ENCODE measurements around the gene SWT1. TPM values are rescaled to one million over a fixed set of nuclear protein-coding genes. Genes with fewer than 3 reads are reported as not detected.
"Not testable (repeated sequence)": the region's sequence is repeated elsewhere in the genome, so short reads cannot be mapped to it uniquely, and the experiment has no call there.

Gene SWT1
- total RNA-seq, 2 experiments from 2014 or later: 3.0 to 3.3 TPM

- no peak overlapping the region for H3K27ac Mint-ChIP-seq
- intact Hi-C loops (cut with DNase I, micrococcal nuclease): no loop called here
- no peaks in the 10 kb centered on the region for H3K36me3 Mint-ChIP-seq (ENCODE audit: low read depth)
- DNase-seq: no peak
- POLR2A ChIA-PET: no interaction called here
- no peaks in the 10 kb centered on the region for H3K27me3 Mint-ChIP-seq
- CTCF ChIA-PET: interaction anchor here (0.6 to 0.8 kb wide), 2 partner anchors 13 to 1030 kb away, joined by 3 read pairs; no protein-coding TSS in a partner anchor
- no peak for ATAC-seq
- no peak overlapping the region for H3K4me3 Mint-ChIP-seq
- no peaks in the 10 kb centered on the region for H3K9me3 Mint-ChIP-seq (ENCODE audit: low read depth)
- H3K4me1 Mint-ChIP-seq: peaks cover 17% of the 10 kb centered on the region
Measured at GRCh38 chr1:185245466-185245865, 88.5 kb downstream of the SWT1 start.

- no peaks in the 10 kb centered on the region for H3K9me3 Mint-ChIP-seq (ENCODE audit: low read depth)
- ATAC-seq: no peak
- H3K27me3 Mint-ChIP-seq: no peaks in the 10 kb centered on the region
- POLR2A ChIA-PET: no interaction called here
- CTCF ChIA-PET: interaction anchor here (0.8 to 1.7 kb wide), 3 partner anchors 9 to 16 kb away, joined by 3 to 6 read pairs (median 4); no protein-coding TSS in a partner anchor
- intact Hi-C loops (cut with DNase I, micrococcal nuclease): no loop called here
- no peak overlapping the region for H3K27ac Mint-ChIP-seq
- no peaks in the 10 kb centered on the region for H3K36me3 Mint-ChIP-seq (ENCODE audit: low read depth)
- peaks cover 3% of the 10 kb centered on the region for H3K4me1 Mint-ChIP-seq
- H3K4me3 Mint-ChIP-seq: no peak overlapping the region
- DNase-seq: no peak
Measured at GRCh38 chr1:185249563-185249962, 92.6 kb downstream of the SWT1 start.

- CTCF ChIA-PET: interaction anchor here (0.8 to 1.7 kb wide), 4 partner anchors 10 to 346 kb away, joined by 3 to 6 read pairs (median 4); no protein-coding TSS in a partner anchor
- peaks cover 1% of the 10 kb centered on the region for H3K9me3 Mint-ChIP-seq (ENCODE audit: low read depth)
- no peaks in the 10 kb centered on the region for H3K27me3 Mint-ChIP-seq
- ATAC-seq (no peak), DNase-seq (no peak)
- POLR2A ChIA-PET: no interaction called here
- peaks cover 1% of the 10 kb centered on the region for H3K36me3 Mint-ChIP-seq (ENCODE audit: low read depth)
- H3K4me3 Mint-ChIP-seq: no peak overlapping the region
- no peak overlapping the region for H3K27ac Mint-ChIP-seq
- intact Hi-C loops (cut with DNase I, micrococcal nuclease): no loop called here
- H3K4me1 Mint-ChIP-seq: peaks cover 3% of the 10 kb centered on the region
Measured at GRCh38 chr1:185250063-185250462, 93.1 kb downstream of the SWT1 start.

GRCh38 chr1:185251928-185252327, 95.0 kb downstream of the SWT1 start:
- H3K9me3 Mint-ChIP-seq (ENCODE audit: low read depth); H3K27me3 Mint-ChIP-seq; intact Hi-C loops (cut with DNase I, micrococcal nuclease); DNase-seq; CTCF ChIA-PET; H3K27ac Mint-ChIP-seq; H3K4me3 Mint-ChIP-seq; POLR2A ChIA-PET; H3K4me1 Mint-ChIP-seq; ATAC-seq; H3K36me3 Mint-ChIP-seq (ENCODE audit: low read depth): not testable (repeated sequence)

GRCh38 chr1:185252404-185252803, 95.4 kb downstream of the SWT1 start:
- DNase-seq; POLR2A ChIA-PET; CTCF ChIA-PET; H3K36me3 Mint-ChIP-seq (ENCODE audit: low read depth); H3K4me3 Mint-ChIP-seq; intact Hi-C loops (cut with DNase I, micrococcal nuclease); H3K27ac Mint-ChIP-seq; H3K27me3 Mint-ChIP-seq; ATAC-seq; H3K4me1 Mint-ChIP-seq; H3K9me3 Mint-ChIP-seq (ENCODE audit: low read depth): not testable (repeated sequence)

- intact Hi-C loops (cut with DNase I, micrococcal nuclease); H3K4me3 Mint-ChIP-seq; H3K27ac Mint-ChIP-seq; H3K9me3 Mint-ChIP-seq (ENCODE audit: low read depth); POLR2A ChIA-PET; DNase-seq; H3K36me3 Mint-ChIP-seq (ENCODE audit: low read depth); H3K27me3 Mint-ChIP-seq; CTCF ChIA-PET; ATAC-seq: not testable (repeated sequence)
- peaks cover 11% of the 10 kb centered on the region for H3K4me1 Mint-ChIP-seq
Measured at GRCh38 chr1:185255595-185255994, 98.6 kb downstream of the SWT1 start.

- not testable (repeated sequence) for H3K4me3 Mint-ChIP-seq
Measured at GRCh38 chr1:185257116-185257949, 100.4 kb downstream of the SWT1 start.

GRCh38 chr1:185257950-185258208, 100.9 kb downstream of the SWT1 start:
- no peak for ATAC-seq
- POLR2A ChIA-PET: no interaction called here
- H3K36me3 Mint-ChIP-seq (ENCODE audit: low read depth): peaks cover 3% of the 10 kb centered on the region
- intact Hi-C loops (cut with DNase I, micrococcal nuclease): no loop called here
- no peak overlapping the region for H3K4me3 Mint-ChIP-seq
- no peak overlapping the region for H3K27ac Mint-ChIP-seq
- H3K9me3 Mint-ChIP-seq (ENCODE audit: low read depth): peaks cover 5% of the 10 kb centered on the region
- DNase-seq: no peak
- H3K27me3 Mint-ChIP-seq: no peaks in the 10 kb centered on the region
- peaks cover 11% of the 10 kb centered on the region for H3K4me1 Mint-ChIP-seq
- CTCF ChIA-PET: no interaction called here

More at GRCh38 chr1:185257116-185257949, 100.4 kb downstream of the SWT1 start:
- ATAC-seq; H3K36me3 Mint-ChIP-seq (ENCODE audit: low read depth); DNase-seq; CTCF ChIA-PET; POLR2A ChIA-PET; intact Hi-C loops (cut with DNase I, micrococcal nuclease); H3K27me3 Mint-ChIP-seq; H3K9me3 Mint-ChIP-seq (ENCODE audit: low read depth): not testable (repeated sequence)
- Mint-ChIP-seq H3K4me1 (peaks cover 11% of the 10 kb centered on the region), H3K27ac (peak overlapping the region; percentile 25)

GRCh38 chr1:185258676-185259075, 101.7 kb downstream of the SWT1 start:
- peaks cover 5% of the 10 kb centered on the region for H3K9me3 Mint-ChIP-seq (ENCODE audit: low read depth)
- H3K4me3 Mint-ChIP-seq: no peak overlapping the region
- CTCF ChIA-PET: interaction anchor here (1.1 kb wide), 1 partner anchor 8 kb away, joined by 4 read pairs; no protein-coding TSS in a partner anchor
- POLR2A ChIA-PET: no interaction called here
- DNase-seq (no peak), ATAC-seq (no peak)
- H3K27me3 Mint-ChIP-seq: no peaks in the 10 kb centered on the region
- intact Hi-C loops (cut with DNase I, micrococcal nuclease): no loop called here
- peaks cover 11% of the 10 kb centered on the region for H3K4me1 Mint-ChIP-seq
- no peak overlapping the region for H3K27ac Mint-ChIP-seq
- H3K36me3 Mint-ChIP-seq (ENCODE audit: low read depth): peaks cover 3% of the 10 kb centered on the region

- Mint-ChIP-seq H3K4me3 (no peak overlapping the region), H3K4me1 (peaks cover 11% of the 10 kb centered on the region), H3K27me3 (no peaks in the 10 kb centered on the region), H3K9me3 (ENCODE audit: low read depth) (peaks cover 4% of the 10 kb centered on the region), H3K27ac (no peak overlapping the region), H3K36me3 (ENCODE audit: low read depth) (peaks cover 2% of the 10 kb centered on the region)
- ChIA-PET POLR2A (no interaction called here), CTCF (no interaction called here)
- intact Hi-C loops (cut with DNase I, micrococcal nuclease): no loop called here
- DNase-seq (no peak), ATAC-seq (no peak)
Measured at GRCh38 chr1:185260611-185261010, 103.6 kb downstream of the SWT1 start.

- POLR2A ChIA-PET: no interaction called here
- no peak overlapping the region for H3K27ac Mint-ChIP-seq
- no peak overlapping the region for H3K4me3 Mint-ChIP-seq
- ATAC-seq (no peak), DNase-seq (no peak)
- intact Hi-C loops (cut with DNase I, micrococcal nuclease): no loop called here
- CTCF ChIA-PET: interaction anchor here (2.0 kb wide), 1 partner anchor 24 kb away, joined by 5 read pairs; no protein-coding TSS in a partner anchor
- peaks cover 4% of the 10 kb centered on the region for H3K9me3 Mint-ChIP-seq (ENCODE audit: low read depth)
- H3K27me3 Mint-ChIP-seq: no peaks in the 10 kb centered on the region
- H3K36me3 Mint-ChIP-seq (ENCODE audit: low read depth): peaks cover 2% of the 10 kb centered on the region
- peaks cover 8% of the 10 kb centered on the region for H3K4me1 Mint-ChIP-seq
Measured at GRCh38 chr1:185262151-185262550, 105.2 kb downstream of the SWT1 start.

- no peak for ATAC-seq
- peaks cover 2% of the 10 kb centered on the region for H3K36me3 Mint-ChIP-seq (ENCODE audit: low read depth)
- POLR2A ChIA-PET: no interaction called here
- no peaks in the 10 kb centered on the region for H3K27me3 Mint-ChIP-seq
- no peak for DNase-seq
- H3K4me1 Mint-ChIP-seq: peaks cover 3% of the 10 kb centered on the region
- CTCF ChIA-PET: interaction anchor here (0.5 to 2.0 kb wide), 3 partner anchors 17 to 86 kb away, joined by 4 to 5 read pairs (median 4); no protein-coding TSS in a partner anchor
- H3K9me3 Mint-ChIP-seq (ENCODE audit: low read depth): peaks cover 4% of the 10 kb centered on the region
- no peak overlapping the region for H3K27ac Mint-ChIP-seq
- no peak overlapping the region for H3K4me3 Mint-ChIP-seq
- intact Hi-C loops (cut with DNase I, micrococcal nuclease): no loop called here
Measured at GRCh38 chr1:185263292-185263691, 106.3 kb downstream of the SWT1 start.
